HEK293 (cell line): ENCODE measurements around the gene POMT2.

Experiments
- CTCF ChIA-PET: fragments of 350-600 bp; formaldehyde crosslinking; extraction: SDS; loops from one replicate; lab custom pipeline; 2021; ENCODE audit warnings: antibody characterized with exemption; lab: Yijun Ruan, JAX
- POLR2A ChIA-PET: fragments of 300-600 bp; formaldehyde crosslinking; extraction: SDS; loops from one replicate; lab custom pipeline; 2020; ENCODE audit warnings: antibody characterized with exemption, inconsistent platforms; lab: Yijun Ruan, JAX
- H3K27ac ChIP-seq: fragments of 200-500 bp; sonication (Bioruptor generic); 2 replicates; pipeline ENCODE4 v1.5.1; 2014; ENCODE audit warnings: low read depth, low read length, control low read depth, inconsistent platforms; ENCODE audit errors: extremely low read depth
- H3K36me3 ChIP-seq, 2 experiments: fragments of 200-500 bp in 1 of 2; sonication (Bioruptor generic) in 1 of 2; 1 replicate in 1 of 2; 2 replicates in 1 of 2; pipeline ENCODE4 v1.5.1; 2014 to 2017; ENCODE audit warnings: inconsistent platforms in 2 of 2, low read length in 2 of 2; ENCODE audit not compliant: control insufficient read depth in 2 of 2, insufficient read depth in 1 of 2
- H3K4me1 ChIP-seq: fragments of 200-500 bp; sonication (Bioruptor generic); 2 replicates; pipeline ENCODE4 v1.5.1; 2014; ENCODE audit warnings: mild to moderate bottlenecking, low read length, inconsistent platforms; ENCODE audit not compliant: control insufficient read depth, insufficient read depth
- H3K4me3 ChIP-seq: 2 replicates; pipeline ENCODE4 v1.5.1; 2011; ENCODE audit warnings: low read depth, mild to moderate bottlenecking, control low read depth, low read length, moderate library complexity
- H3K9me3 ChIP-seq: fragments of 200-500 bp; sonication (Bioruptor generic); 2 replicates; pipeline ENCODE4 v1.5.1; 2014; ENCODE audit warnings: low read depth, low read length, inconsistent platforms; ENCODE audit not compliant: control insufficient read depth, insufficient read depth
- GLI2 ChIP-seq: fragments of 450-650 bp; formaldehyde crosslinking; IDR thresholded peaks from 2 replicates; pipeline ENCODE4; 2017; ENCODE audit warnings: missing biosample characterization, missing genetic modification characterization, low read depth, borderline replicate concordance
- GLI4 ChIP-seq: fragments of 450-650 bp; formaldehyde crosslinking; IDR thresholded peaks from 2 replicates; pipeline ENCODE4 v1.5.1; 2016; ENCODE audit warnings: missing biosample characterization, missing genetic modification characterization
- IKZF3 ChIP-seq: fragments of 450-650 bp; IDR thresholded peaks from 2 replicates; pipeline ENCODE4 v1.5.0; 2018; ENCODE audit warnings: missing biosample characterization, mild to moderate bottlenecking, missing genetic modification characterization, moderate library complexity
- INSM2 ChIP-seq: fragments of 450-650 bp; formaldehyde crosslinking; IDR thresholded peaks from 2 replicates; pipeline ENCODE4 v1.5.1; 2016; ENCODE audit warnings: missing biosample characterization, missing genetic modification characterization
- PRDM1 ChIP-seq: fragments of 450-650 bp; formaldehyde crosslinking; IDR thresholded peaks from 2 replicates; pipeline ENCODE4; 2016; ENCODE audit warnings: missing biosample characterization, missing genetic modification characterization
- ZEB2 ChIP-seq: fragments of 450-650 bp; formaldehyde crosslinking; IDR thresholded peaks from 2 replicates; pipeline ENCODE4 v1.5.1; 2016; ENCODE audit warnings: missing biosample characterization, missing genetic modification characterization
- ZNF18 ChIP-seq: fragments of 450-650 bp; formaldehyde crosslinking; IDR thresholded peaks from 2 replicates; pipeline ENCODE4 v1.5.1; 2016; ENCODE audit warnings: missing biosample characterization, missing genetic modification characterization
- ZNF324 ChIP-seq: fragments of 450-650 bp; formaldehyde crosslinking; IDR thresholded peaks from 2 replicates; pipeline ENCODE4 v1.5.1; 2016; ENCODE audit warnings: missing biosample characterization, missing genetic modification characterization
- ZNF37A ChIP-seq: fragments of 450-650 bp; IDR thresholded peaks from 2 replicates; pipeline ENCODE4 v1.5.1; 2018; ENCODE audit warnings: missing biosample characterization, missing genetic modification characterization
- ZNF416 ChIP-seq: fragments of 450-650 bp; formaldehyde crosslinking; IDR thresholded peaks from 2 replicates; pipeline ENCODE4 v1.5.1; 2016; ENCODE audit warnings: missing biosample characterization, missing genetic modification characterization
- ZNF544 ChIP-seq: fragments of 450-650 bp; formaldehyde crosslinking; IDR thresholded peaks from 2 replicates; pipeline ENCODE4 v1.5.0; 2017; ENCODE audit warnings: missing biosample characterization, missing genetic modification characterization
- ZNF555 ChIP-seq: fragments of 450-650 bp; formaldehyde crosslinking; conservative IDR thresholded peaks from 2 replicates; pipeline ENCODE4 v1.5.1; 2017; ENCODE audit warnings: missing biosample characterization, mild to moderate bottlenecking, missing genetic modification characterization, inconsistent platforms
- ZNF624 ChIP-seq: fragments of 450-650 bp; formaldehyde crosslinking; IDR thresholded peaks from 2 replicates; pipeline ENCODE4 v1.5.1; 2017; ENCODE audit warnings: missing biosample characterization, missing genetic modification characterization
- ZNF704 ChIP-seq: fragments of 450-650 bp; formaldehyde crosslinking; IDR thresholded peaks from 2 replicates; pipeline ENCODE4 v1.5.1; 2016; ENCODE audit warnings: missing biosample characterization, missing genetic modification characterization
- ZSCAN18 ChIP-seq: fragments of 450-650 bp; formaldehyde crosslinking; IDR thresholded peaks from 2 replicates; pipeline ENCODE4 v1.5.1; 2016; ENCODE audit warnings: missing biosample characterization, missing genetic modification characterization
- TF ChIP-seq, protein P1 (sequence below): fragments of 450-650 bp; formaldehyde crosslinking; optimal IDR thresholded peaks from 2 replicates; pipeline ENCODE3; 2016; ENCODE audit warnings: missing biosample characterization, mild to moderate bottlenecking, missing genetic modification characterization
- TF ChIP-seq, protein P2 (sequence below): IDR thresholded peaks from 2 replicates; pipeline ENCODE4 v1.6.1; 2011; ENCODE audit warnings: mild to moderate bottlenecking, low read depth, low read length, borderline replicate concordance

Gene POMT2

DNA sequence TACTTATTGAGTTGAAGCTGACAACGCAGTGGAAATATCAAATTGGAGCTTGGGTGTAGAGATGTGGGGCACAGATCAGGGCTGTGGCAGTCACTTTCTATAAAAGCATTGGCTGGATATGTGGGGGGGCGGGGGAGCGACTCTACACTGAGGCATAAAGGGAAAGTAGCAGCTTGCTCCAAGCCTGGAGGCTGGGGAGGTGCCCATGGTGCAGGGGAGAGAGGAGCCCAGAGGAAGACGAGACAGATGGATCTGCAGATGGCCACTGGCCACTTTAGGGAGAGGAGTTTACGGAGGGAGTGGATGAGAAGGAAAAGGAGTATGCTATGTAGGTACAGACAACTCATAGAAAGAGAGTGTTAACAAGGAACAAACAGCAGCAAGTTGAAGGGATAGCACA is 36.2 kb downstream of the POMT2 start:
- TF ChIP-seq, protein P1, sequence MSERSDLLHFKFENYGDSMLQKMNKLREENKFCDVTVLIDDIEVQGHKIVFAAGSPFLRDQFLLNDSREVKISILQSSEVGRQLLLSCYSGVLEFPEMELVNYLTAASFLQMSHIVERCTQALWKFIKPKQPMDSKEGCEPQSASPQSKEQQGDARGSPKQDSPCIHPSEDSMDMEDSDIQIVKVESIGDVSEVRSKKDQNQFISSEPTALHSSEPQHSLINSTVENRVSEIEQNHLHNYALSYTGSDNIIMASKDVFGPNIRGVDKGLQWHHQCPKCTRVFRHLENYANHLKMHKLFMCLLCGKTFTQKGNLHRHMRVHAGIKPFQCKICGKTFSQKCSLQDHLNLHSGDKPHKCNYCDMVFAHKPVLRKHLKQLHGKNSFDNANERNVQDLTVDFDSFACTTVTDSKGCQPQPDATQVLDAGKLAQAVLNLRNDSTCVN (tag by site-specific recombination), result no peak
- no peak for TF ChIP-seq ZNF18
- TF ChIP-seq, all 188 proteins: peak for 0
- Histone ChIP-seq H3K27ac (no peak overlapping the region), H3K4me3 (no peak overlapping the region), H3K9me3 (no peaks in the 10 kb centered on the region), H3K4me1 (no peaks in the 10 kb centered on the region), H3K36me3 (peaks cover 9 to 77% of the 10 kb centered on the region in 2 experiments)
- ChIA-PET CTCF (interaction anchor here (1.2 kb wide), 1 partner anchor 30 kb away, joined by 3 read pairs; no protein-coding TSS in a partner anchor), POLR2A (no interaction called here)

- ChIA-PET CTCF (interaction anchor here (1.1 to 1.2 kb wide), 2 partner anchors 31 to 175 kb away, joined by 3 read pairs; no protein-coding TSS in a partner anchor), POLR2A (no interaction called here)
- no peak overlapping the region for H3K4me3 ChIP-seq
- H3K9me3 ChIP-seq, result no peaks in the 10 kb centered on the region
- H3K4me1 ChIP-seq, result no peaks in the 10 kb centered on the region
- no peak overlapping the region for H3K27ac ChIP-seq
- TF ChIP-seq ZNF704 (no peak), GLI4 (no peak), ZNF544 (tag by site-specific recombination) (no peak), ZSCAN18 (tag by site-specific recombination) (no peak), IKZF3 (no peak), ZNF624 (tag by site-specific recombination) (no peak), PRDM1 (tag by site-specific recombination) (no peak), ZNF37A (tag by site-specific recombination) (no peak), ZNF416 (no peak), ZEB2 (tag by site-specific recombination) (no peak), GLI2 (no peak), INSM2 (tag by site-specific recombination) (no peak), ZNF324 (tag by site-specific recombination) (no peak), ZNF555 (tag by site-specific recombination) (no peak)
- TF ChIP-seq, protein P2, sequence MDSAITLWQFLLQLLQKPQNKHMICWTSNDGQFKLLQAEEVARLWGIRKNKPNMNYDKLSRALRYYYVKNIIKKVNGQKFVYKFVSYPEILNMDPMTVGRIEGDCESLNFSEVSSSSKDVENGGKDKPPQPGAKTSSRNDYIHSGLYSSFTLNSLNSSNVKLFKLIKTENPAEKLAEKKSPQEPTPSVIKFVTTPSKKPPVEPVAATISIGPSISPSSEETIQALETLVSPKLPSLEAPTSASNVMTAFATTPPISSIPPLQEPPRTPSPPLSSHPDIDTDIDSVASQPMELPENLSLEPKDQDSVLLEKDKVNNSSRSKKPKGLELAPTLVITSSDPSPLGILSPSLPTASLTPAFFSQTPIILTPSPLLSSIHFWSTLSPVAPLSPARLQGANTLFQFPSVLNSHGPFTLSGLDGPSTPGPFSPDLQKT, result no peak
- H3K36me3 ChIP-seq, result peaks cover 9 to 81% of the 10 kb centered on the region in 2 experiments
These were observed 36.6 kb downstream of the POMT2 start for GRCh38 chr14:77284066-77284465.
